ENCODE measurements around the gene ZNF513. TPM values are rescaled to one million over a fixed set of nuclear protein-coding genes. Genes with fewer than 3 reads are reported as not detected.

ZNF513 gene
- total RNA-seq (2021) = 23.6 to 27.4 TPM (median 24.5 TPM) in 3 replicates
- percentile 84 among the genes with signal in this experiment for Bru-seq, nascent RNA
- long read RNA-seq, experiment 1, transcript ZNF513-202 (3 exons, 2,077 nt) = minor isoform, 15 of 111 reads
- long read RNA-seq, experiment 1, transcript ZNF513-201 (4 exons, 2,139 nt) = major isoform, 60 of 111 reads
- long read RNA-seq, experiment 1, partial matches to known transcripts = 5 of 111 reads
- long read RNA-seq, experiment 1, other reads (novel, unspliced or antisense) = 30 of 111 reads
- long read RNA-seq, experiment 2, transcript ZNF513-201 (4 exons, 2,139 nt) = major isoform, 5 of 22 reads
- long read RNA-seq, experiment 2, partial matches to known transcripts = 7 of 22 reads
- long read RNA-seq, experiment 2, other reads (novel, unspliced or antisense) = 9 of 22 reads
- long read RNA-seq, experiment 3, partial matches to known transcripts = 3 of 5 reads
- long read RNA-seq, experiment 3, other reads (novel, unspliced or antisense) = 2 of 5 reads

GRCh38 chr2:27380626-27381545 lies at the start of gene ZNF513:
ZNF513 (minus strand) TSS chr2:27380734; CDS start chr2:27380526, 208 bp downstream.
- H3K4me1 Mint-ChIP-seq = peaks cover 20% of the 10 kb centered on the region
- no peaks in the 10 kb centered on the region for H3K9me3 Mint-ChIP-seq
- DNase-seq (ENCODE audit: low spot score) = peak; percentile 96
- POLR2A ChIA-PET = interaction anchor here (0.6 to 1.5 kb wide), 7 partner anchors 10 to 248 kb away, joined by 3 to 9 read pairs (median 3); partner anchors contain the start of genes CCDC121, EIF2B4, GPN1 and GTF3C2
- ATAC-seq = peak; percentile 89
- H3K4me3 Mint-ChIP-seq = peak within 1 kb of the TSS; percentile 94
- CTCF ChIA-PET = interaction anchor here (0.6 to 3.1 kb wide), 7 partner anchors 9 to 302 kb away, joined by 3 to 15 read pairs (median 5); partner anchors contain the start of genes EIF2B4, GTF3C2 and PPM1G
- H3K27me3 Mint-ChIP-seq (ENCODE audit: low read depth) = no peaks in the 10 kb centered on the region; the same call in 1 of the 2 replicates
- peak within 1 kb of the TSS; percentile 100 for H3K27ac Mint-ChIP-seq
- peaks cover 63% of the 10 kb centered on the region for H3K36me3 Mint-ChIP-seq
- no peak for TF ChIP-seq GTF2I (CRISPR knock-in tag; conservative IDR thresholded peaks at IDR 0.05)
- TF ChIP-seq PREB (CRISPR knock-in tag; IDR thresholded peaks at IDR 0.05; ENCODE audit: borderline replicate concordance) = no peak
- peak; percentile 87; the same call in 1 of the 2 replicates for TF ChIP-seq CREM (CRISPR knock-in tag; IDR thresholded peaks at IDR 0.05)
- peak; percentile 78; the same call in 1 of the 2 replicates for TF ChIP-seq E2F5 (CRISPR knock-in tag; IDR thresholded peaks at IDR 0.05)
- TF ChIP-seq MAX (CRISPR knock-in tag; IDR thresholded peaks at IDR 0.05) = peak; percentile 71
- no peak for TF ChIP-seq ATF1 (CRISPR knock-in tag; IDR thresholded peaks at IDR 0.05)
- TF ChIP-seq USF2 (CRISPR knock-in tag; IDR thresholded peaks at IDR 0.05) = peak; percentile 75
- no peak for TF ChIP-seq ZNF317 (CRISPR knock-in tag; IDR thresholded peaks at IDR 0.05; ENCODE audit: borderline replicate concordance, low read depth)
- TF ChIP-seq ZNF532 (CRISPR knock-in tag; IDR thresholded peaks at IDR 0.05; ENCODE audit: borderline replicate concordance) = peak; percentile 87
- no peak for TF ChIP-seq GRHL2 (CRISPR knock-in tag; IDR thresholded peaks at IDR 0.05; ENCODE audit: insufficient replicate concordance, severe bottlenecking)
- 0 out of 2 replicates have a peak, but pooled peaks have one; percentile 64 for TF ChIP-seq MYBL2 (CRISPR knock-in tag; IDR thresholded peaks at IDR 0.05)
- TF ChIP-seq ZNF281 (CRISPR knock-in tag; IDR thresholded peaks at IDR 0.05) = no peak
- TF ChIP-seq NR3C1 (CRISPR knock-in tag; conservative IDR thresholded peaks at IDR 0.05; ENCODE audit: low read depth) = no peak
- no peak for TF ChIP-seq ZBTB21 (CRISPR knock-in tag; IDR thresholded peaks at IDR 0.05; ENCODE audit: borderline replicate concordance)
- peak; percentile 70; the same call in 1 of the 2 replicates for TF ChIP-seq TEAD1 (CRISPR knock-in tag; IDR thresholded peaks at IDR 0.05)
- TF ChIP-seq RELA (CRISPR knock-in tag; IDR thresholded peaks at IDR 0.05; ENCODE audit: borderline replicate concordance) = no peak
- peak; percentile 73 for TF ChIP-seq FOXK1 (CRISPR knock-in tag; IDR thresholded peaks at IDR 0.05)
- TF ChIP-seq ZNF416 (CRISPR knock-in tag; IDR thresholded peaks at IDR 0.05) = peak; percentile 73; the same call in 1 of the 2 replicates
- TF ChIP-seq IRF2 (CRISPR knock-in tag; IDR thresholded peaks at IDR 0.05; ENCODE audit: borderline replicate concordance, low read depth) = no peak
- no peak for TF ChIP-seq NFE2L1 (CRISPR knock-in tag; IDR thresholded peaks at IDR 0.05)
- TF ChIP-seq HMGXB4 (CRISPR knock-in tag; IDR thresholded peaks at IDR 0.05) = no peak

All from WTC11 (cell line).